SJCRH30 (cell line): ENCODE measurements around the gene AGBL3. TPM values are rescaled to one million over a fixed set of nuclear protein-coding genes. Genes with fewer than 3 reads are reported as not detected.

Source experiments
- DNase-seq, 2 experiments: peaks; one replicate each; pipeline ENCODE4 v3.0.0-alpha.2; 2015 to 2020
- H3K27ac ChIP-seq: fragments of 250-450 bp; sonication (Bioruptor Pico); 2 replicates; pipeline ENCODE4 v1.5.1; 2020; ENCODE audit warnings: mild to moderate bottlenecking, moderate library complexity
- H3K27me3 ChIP-seq: fragments of 250-450 bp; sonication (Bioruptor Pico); 2 replicates; pipeline ENCODE4 v1.5.1; 2020; ENCODE audit warnings: mild to moderate bottlenecking, moderate library complexity
- H3K36me3 ChIP-seq: fragments of 250-450 bp; sonication (Bioruptor Pico); 2 replicates; pipeline ENCODE4 v1.5.1; 2020; ENCODE audit warnings: mild to moderate bottlenecking, moderate library complexity
- H3K4me1 ChIP-seq: fragments of 250-450 bp; sonication (Bioruptor Pico); 2 replicates; pipeline ENCODE4 v1.5.1; 2020; ENCODE audit warnings: mild to moderate bottlenecking, moderate library complexity
- H3K4me3 ChIP-seq: fragments of 250-450 bp; sonication (Bioruptor Pico); 2 replicates; pipeline ENCODE4 v1.5.1; 2020; ENCODE audit warnings: mild to moderate bottlenecking, moderate library complexity
- H3K9me3 ChIP-seq: fragments of 250-450 bp; sonication (Bioruptor Pico); replicated peaks from 2 replicates; pipeline ENCODE4 v1.5.1; 2020; ENCODE audit warnings: mild to moderate bottlenecking, moderate library complexity
- total RNA-seq: library from RNA; depleted of rRNA; stranded (reverse); fragments of >200 nt; shearing (Covaris generic); gene quantifications from 2 replicates; pipeline ENCODE4 v1.2.3, GENCODE V29; 2014; rRNA removed

Gene AGBL3
- total RNA-seq, 1 experiment from 2014 or later, result 2.5 TPM

DNA sequence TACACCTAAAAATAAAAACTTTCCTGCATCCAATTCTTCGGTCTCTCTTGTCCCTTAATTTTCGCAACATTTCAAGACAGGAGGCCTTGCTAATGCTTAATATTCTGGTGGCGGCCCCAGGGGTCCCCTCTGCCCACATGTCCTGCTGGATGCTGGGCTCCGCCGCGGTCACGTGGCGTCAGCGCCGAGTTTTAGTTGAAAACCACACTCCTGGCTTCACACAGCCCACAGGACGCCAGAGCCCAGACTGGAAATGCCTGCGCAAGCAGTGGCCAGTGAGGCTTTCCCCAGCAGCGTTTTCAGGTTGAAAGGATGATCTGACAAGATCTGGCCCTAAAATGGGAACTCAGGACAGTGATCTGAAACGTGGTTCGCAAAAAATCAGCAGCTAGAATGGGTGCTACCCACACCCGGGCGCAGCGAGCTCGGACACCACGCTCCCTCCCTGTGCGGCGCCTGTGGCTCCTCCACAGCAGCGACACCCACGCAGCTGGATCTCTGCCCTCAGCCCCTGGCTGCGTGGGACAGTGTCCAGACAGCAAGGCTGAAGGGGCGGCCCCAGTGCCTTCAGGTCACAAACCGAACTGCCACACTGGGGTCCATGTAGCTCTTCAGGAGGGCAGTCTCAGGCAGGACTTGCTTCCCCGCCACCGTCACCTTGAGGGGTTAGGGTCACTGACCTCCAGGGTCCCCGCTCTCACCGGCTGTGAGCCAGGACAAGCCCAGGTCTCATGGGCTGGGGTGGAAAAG, 195.8 kb downstream of the AGBL3 start:
- Histone ChIP-seq H3K9me3 (peaks cover 15% of the 10 kb centered on the region), H3K27ac (no peak overlapping the region), H3K27me3 (no peaks in the 10 kb centered on the region), H3K36me3 (peaks cover 7% of the 10 kb centered on the region; the same call in 1 of the 2 replicates), H3K4me3 (no peak overlapping the region), H3K4me1 (peaks cover 14% of the 10 kb centered on the region)
- no peak for DNase-seq

DNA sequence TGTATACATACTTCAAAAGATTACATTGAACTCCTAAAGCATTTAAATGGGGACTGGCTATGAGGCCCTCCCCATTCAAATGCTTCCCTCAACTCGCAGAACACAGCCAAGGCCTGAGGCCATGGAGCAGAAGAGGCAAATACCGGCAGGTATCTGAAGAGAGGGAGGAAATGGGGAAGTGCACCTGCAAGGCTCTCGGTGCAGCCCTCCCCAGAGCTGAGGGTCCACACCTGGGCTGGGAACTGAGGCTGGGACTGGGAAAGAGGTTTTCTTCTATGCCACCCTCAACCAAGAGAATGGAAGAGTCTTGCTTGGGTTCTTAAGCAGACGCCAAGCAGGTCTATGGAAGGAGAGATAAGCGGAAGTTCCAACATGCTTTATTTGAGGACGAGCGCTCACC, 197.2 kb downstream of the AGBL3 start:
- H3K27me3 ChIP-seq, result no peaks in the 10 kb centered on the region
- H3K27ac ChIP-seq, result no peak overlapping the region
- peaks cover 14% of the 10 kb centered on the region for H3K4me1 ChIP-seq
- peaks cover 15% of the 10 kb centered on the region for H3K9me3 ChIP-seq
- no peak for DNase-seq
- peaks cover 7% of the 10 kb centered on the region; the same call in 1 of the 2 replicates for H3K36me3 ChIP-seq
- no peak overlapping the region for H3K4me3 ChIP-seq

DNA sequence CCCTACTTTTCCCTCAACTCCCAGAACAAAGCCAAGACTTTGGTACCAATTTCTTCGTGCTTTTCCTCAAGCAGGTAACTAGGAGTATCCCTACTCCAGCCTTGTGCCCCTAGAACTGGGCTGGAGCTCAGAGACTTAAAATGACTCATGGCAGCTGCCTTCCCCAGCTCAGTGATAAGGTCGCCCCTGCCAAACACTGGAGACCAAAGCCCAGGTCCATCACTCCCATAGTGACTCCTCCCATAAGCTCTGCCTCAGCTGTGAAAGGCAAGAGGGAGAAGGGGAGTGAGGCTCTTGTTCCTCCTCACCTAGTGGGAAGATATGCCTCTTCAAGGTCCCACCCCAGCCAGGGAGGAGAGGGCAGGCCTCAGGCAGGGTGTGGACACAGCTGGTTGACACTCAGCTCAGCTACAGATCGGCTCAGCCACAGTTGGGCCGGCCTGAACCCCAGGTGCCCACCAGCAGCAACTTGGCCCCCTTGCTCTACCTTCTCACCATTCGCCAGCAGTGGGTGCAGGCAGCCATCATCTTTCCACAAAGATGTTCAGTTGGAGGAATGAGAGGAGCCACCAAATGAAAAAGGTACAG, 198.0 kb downstream of the AGBL3 start:
- peaks cover 7% of the 10 kb centered on the region for H3K4me1 ChIP-seq
- no peak overlapping the region for H3K27ac ChIP-seq
- H3K27me3 ChIP-seq, result no peaks in the 10 kb centered on the region
- H3K4me3 ChIP-seq, result no peak overlapping the region
- H3K36me3 ChIP-seq, result peaks cover 7% of the 10 kb centered on the region
- no peak for DNase-seq
- peaks cover 15% of the 10 kb centered on the region for H3K9me3 ChIP-seq

Other genes with a start within 250 kb of the AGBL3 start
- 102 and 113 TPM in 2 replicates for gene CALD1, start 206.9 kb upstream of the AGBL3 start, total RNA-seq
- gene TMEM140, start 161.6 kb downstream of the AGBL3 start, total RNA-seq, result 0.12 TPM in 1 of 2 replicates, not detected in the other
- gene CYREN, start 184.2 kb downstream of the AGBL3 start, total RNA-seq, result 57.5 and 61.7 TPM in 2 replicates
- gene WDR91, start 225.0 kb downstream of the AGBL3 start, total RNA-seq, result 12.1 and 14.6 TPM in 2 replicates
- gene STRA8, start 247.3 kb downstream of the AGBL3 start, total RNA-seq, result not detected in 2 replicates